H1 (cell line): Measurements from ENCODE around the gene ERC1. TPM values are rescaled to one million over a fixed set of nuclear protein-coding genes. Genes with fewer than 3 reads are reported as not detected.

Source experiments
- CTCF ChIA-PET: fragments of 300-600 bp; sonication (Branson Sonifier 250); formaldehyde crosslinking; loops from one replicate; lab custom pipeline; 2021; ENCODE audit not compliant: partially characterized antibody; lab: Charles Lee
- POLR2A ChIA-PET: fragments of 300-600 bp; sonication (Branson Sonifier 250); formaldehyde crosslinking; loops from one replicate; lab custom pipeline; 2021; ENCODE audit warnings: inconsistent platforms; ENCODE audit not compliant: partially characterized antibody; lab: Charles Lee
- DNase-seq, 2 experiments: peaks; one replicate each; pipeline versions ENCODE4 v3.0.0 to v3.0.0-alpha.2; 2010 to 2022; ENCODE audit warnings: low spot score in 2 of 2, low read depth in 1 of 2, mixed read lengths in 1 of 2
- FAIRE-seq: peaks from 2 replicates; lab custom pipeline; 2011; peaks lifted over from hg19 to GRCh38; lab: Jason Lieb, UNC
- H2AFZ ChIP-seq: 2 replicates; pipeline ENCODE4 v1.8.1; 2012; ENCODE audit warnings: low read length, inconsistent platforms
- H2AK5ac ChIP-seq: 2 replicates; pipeline ENCODE4 v1.6.1; 2013; ENCODE audit warnings: low read depth, low read length
- H2BK120ac ChIP-seq: replicated peaks from 2 replicates; pipeline ENCODE3; 2013; ENCODE audit warnings: low read depth, low read length, inconsistent platforms
- H2BK12ac ChIP-seq: 2 replicates; pipeline ENCODE4 v1.6.1; 2013; ENCODE audit warnings: low read depth, low read length
- H2BK15ac ChIP-seq: 2 replicates; pipeline ENCODE4 v1.6.1; 2013; ENCODE audit warnings: low read length
- H2BK20ac ChIP-seq: 2 replicates; pipeline ENCODE4 v1.6.1; 2013; ENCODE audit warnings: low read length
- H2BK5ac ChIP-seq: 2 replicates; pipeline ENCODE4 v1.6.1; 2013; ENCODE audit warnings: low read depth, low read length
- H3K14ac ChIP-seq: 2 replicates; pipeline ENCODE4 v1.6.1; 2013; ENCODE audit warnings: inconsistent platforms; ENCODE audit not compliant: insufficient read length
- H3K18ac ChIP-seq: 2 replicates; pipeline ENCODE4 v1.6.1; 2013; ENCODE audit warnings: low read length; ENCODE audit errors: extremely low read depth
- H3K23ac ChIP-seq: 2 replicates; pipeline ENCODE4 v1.6.1; 2013; ENCODE audit warnings: inconsistent platforms; ENCODE audit not compliant: insufficient read length
- H3K23me2 ChIP-seq: 2 replicates; pipeline ENCODE4 v1.6.1; 2013; ENCODE audit warnings: low read depth, low read length
- H3K27ac ChIP-seq: 2 replicates; pipeline ENCODE4 v1.6.1; 2011; ENCODE audit warnings: low read depth, low read length, inconsistent platforms
- H3K27me3 ChIP-seq, 4 experiments: replicated peaks in 1 of 4; 1 replicate in 1 of 4; 2 replicates in 3 of 4; pipeline versions ENCODE4 v1.6.1 to v1.8.1; 2011 to 2013; ENCODE audit warnings: low read length in 3 of 4, mild to moderate bottlenecking in 3 of 4, inconsistent platforms in 2 of 4, mixed read lengths in 2 of 4, moderate library complexity in 1 of 4; ENCODE audit not compliant: control insufficient read depth in 3 of 4, insufficient read depth in 3 of 4; ENCODE audit errors: extremely low read depth in 1 of 4
- H3K36me3 ChIP-seq, 4 experiments: 2 replicates each; pipeline versions ENCODE4 v1.6.1 to v1.8.1; 2011 to 2013; ENCODE audit warnings: mild to moderate bottlenecking in 4 of 4, low read length in 3 of 4, moderate library complexity in 2 of 4, control low read depth in 1 of 4, inconsistent platforms in 1 of 4; ENCODE audit not compliant: insufficient read depth in 4 of 4, control insufficient read depth in 2 of 4
- H3K4ac ChIP-seq: replicated peaks from 2 replicates; pipeline ENCODE3; 2013; ENCODE audit warnings: low read length, low read depth, mixed read lengths, inconsistent platforms; ENCODE audit not compliant: insufficient read length
- H3K4me1 ChIP-seq, 4 experiments: replicated peaks in 1 of 4; 1 replicate in 1 of 4; 2 replicates in 3 of 4; pipeline versions ENCODE4 v1.6.1 to v1.8.1; 2011 to 2013; ENCODE audit warnings: low read length in 3 of 4, inconsistent platforms in 2 of 4, mixed read lengths in 1 of 4; ENCODE audit not compliant: insufficient read depth in 4 of 4, control insufficient read depth in 3 of 4
- H3K4me2 ChIP-seq, 2 experiments: 2 replicates each; pipeline versions ENCODE4 v1.6.1 to v1.8.1; 2011 to 2013; ENCODE audit warnings: low read depth in 2 of 2, low read length in 2 of 2, control low read depth in 1 of 2, inconsistent platforms in 1 of 2, mild to moderate bottlenecking in 1 of 2; ENCODE audit not compliant: insufficient read depth in 1 of 2
- H3K4me3 ChIP-seq, 4 experiments: fragments of 200-600, 300-600 bp in 1 of 4; sonication (generic), shearing (Covaris generic), sonication (Bioruptor Twin) in 1 of 4; 2 replicates each; pipeline versions ENCODE4 v1.5.1 to v1.8.1; 2011 to 2016; ENCODE audit warnings: low read length in 4 of 4, low read depth in 3 of 4, control low read depth in 2 of 4, inconsistent platforms in 2 of 4, mild to moderate bottlenecking in 2 of 4, mixed read lengths in 1 of 4, moderate library complexity in 1 of 4; ENCODE audit not compliant: insufficient read depth in 2 of 4; ENCODE audit errors: extremely low read depth in 1 of 4
- H3K56ac ChIP-seq: replicated peaks from 2 replicates; pipeline ENCODE3; 2013; ENCODE audit warnings: low read depth, mild to moderate bottlenecking, mixed read lengths, low read length, inconsistent platforms; ENCODE audit not compliant: insufficient read length
- H3K79me1 ChIP-seq: 2 replicates; pipeline ENCODE4 v1.6.1; 2013; ENCODE audit warnings: low read depth, low read length, control low read depth
- H3K79me2 ChIP-seq, 2 experiments: 2 replicates each; pipeline versions ENCODE4 v1.6.1 to v1.8.1; 2012 to 2013; ENCODE audit warnings: low read length in 2 of 2, mild to moderate bottlenecking in 2 of 2, inconsistent platforms in 1 of 2; ENCODE audit not compliant: insufficient read depth in 2 of 2, control insufficient read depth in 1 of 2
- H3K9ac ChIP-seq, 4 experiments: replicated peaks in 1 of 4; 1 replicate in 1 of 4; 2 replicates in 3 of 4; pipeline versions ENCODE4 v1.6.1 to v1.8.1; 2011 to 2013; ENCODE audit warnings: low read depth in 3 of 4, low read length in 3 of 4, control low read depth in 2 of 4, mild to moderate bottlenecking in 2 of 4, moderate library complexity in 2 of 4, inconsistent platforms in 1 of 4; ENCODE audit errors: extremely low read depth in 1 of 4
- H3K9me3 ChIP-seq, 2 experiments: 2 replicates each; pipeline versions ENCODE4 v1.6.1 to v1.8.1; 2012 to 2013; ENCODE audit warnings: mild to moderate bottlenecking in 2 of 2, moderate library complexity in 2 of 2, control low read depth in 1 of 2, inconsistent platforms in 1 of 2, low read depth in 1 of 2, low read length in 1 of 2, mixed read lengths in 1 of 2; ENCODE audit not compliant: insufficient read depth in 2 of 2
- H4K20me1 ChIP-seq, 2 experiments: replicated peaks in 1 of 2; 2 replicates each; pipeline versions ENCODE3 to v1.8.1; 2011 to 2013; ENCODE audit warnings: inconsistent platforms in 2 of 2, low read length in 2 of 2, mild to moderate bottlenecking in 1 of 2; ENCODE audit not compliant: insufficient read depth in 2 of 2, control insufficient read depth in 1 of 2
- H4K5ac ChIP-seq: 2 replicates; pipeline ENCODE4 v1.6.1; 2013; ENCODE audit warnings: low read length, low read depth, mixed read lengths, inconsistent platforms; ENCODE audit not compliant: insufficient read length
- H4K8ac ChIP-seq: 2 replicates; pipeline ENCODE4 v1.8.0; 2013; ENCODE audit warnings: mild to moderate bottlenecking, moderate library complexity, low read length, inconsistent platforms; ENCODE audit not compliant: insufficient read depth; ENCODE audit errors: extremely low read depth
- H4K91ac ChIP-seq: replicated peaks from 2 replicates; pipeline ENCODE3; 2013; ENCODE audit warnings: low read length, mixed read lengths, inconsistent platforms; ENCODE audit not compliant: insufficient read length
- CHD1 ChIP-seq: IDR thresholded peaks from 2 replicates; pipeline ENCODE4 v1.6.1; 2012; ENCODE audit warnings: low read depth, low read length, improper control_type of control experiment
- EGR1 ChIP-seq: IDR thresholded peaks from 2 replicates; pipeline ENCODE4 v1.6.1; 2011; ENCODE audit warnings: low read depth, low read length, borderline replicate concordance
- EZH2 ChIP-seq: fragments of 200-600 bp; sonication (generic); IDR thresholded peaks from 2 replicates; pipeline ENCODE4 v1.7.1; 2012; ENCODE audit warnings: low read depth, mild to moderate bottlenecking, moderate library complexity, low read length, inconsistent platforms; ENCODE audit not compliant: severe bottlenecking
- RXRA ChIP-seq: IDR thresholded peaks from 2 replicates; pipeline ENCODE4 v1.6.1; 2011; ENCODE audit warnings: low read depth, mild to moderate bottlenecking, low read length, moderate library complexity; ENCODE audit not compliant: insufficient read depth
- SIN3A ChIP-seq, 2 experiments: IDR thresholded peaks in 1 of 2; conservative IDR thresholded peaks in 1 of 2; 2 replicates each; pipeline ENCODE4 v1.6.1; 2011 to 2012; ENCODE audit warnings: low read length in 2 of 2, improper control_type of control experiment in 1 of 2, low read depth in 1 of 2, mild to moderate bottlenecking in 1 of 2
- WGBS, 2 experiments: shearing (Covaris generic) in 1 of 2; methylation state at CpG; one replicate each; pipeline versions ENCODE4 v1.1.6 to v1.1.7; 2013 to 2015; ENCODE audit warnings: low lambda C conversion rate in 2 of 2, mixed read lengths in 2 of 2, inconsistent platforms in 1 of 2, low coverage in 1 of 2, missing lambda C conversion rate in 1 of 2; ENCODE audit not compliant: insufficient replicate concordance in 2 of 2, insufficient coverage in 1 of 2, insufficient read length in 1 of 2; ENCODE audit errors: extremely low coverage in 1 of 2, missing lambda C conversion rate in 1 of 2; 5-methylcytosine and 5-hydroxymethylcytosine counted together
- polyA plus RNA-seq, 7 experiments: library from polyadenylated mRNA; depleted of rRNA in 3 of 7; stranded (reverse) in 5 of 7; unstranded in 2 of 7; fragments of >200 nt in 5 of 7; fragments of 200-250 nt in 2 of 7; gene quantifications; 1 replicate in 5 of 7; 2 replicates in 1 of 7; 4 replicates in 1 of 7; pipeline versions ENCODE4 v1.2.1 to v1.2.3, GENCODE V29; 2011 to 2013; ENCODE audit warnings: missing spikeins in 2 of 7, mixed read lengths in 2 of 7
- total RNA-seq: library from RNA; stranded (reverse); fragmentation: NEBNext Ultra II Directional; extraction: Animal tissue kit (Norgen Biotek cat#: 25700); gene quantifications from 2 replicates; pipeline ENCODE4 v1.2.1, GENCODE V29; 2021

Gene ERC1
- total and polyA plus RNA-seq, 2 of the 8 experiments (the other 6 are each of a cell fraction or from before 2014, with no cell fraction given) = 7.8 to 45.7 TPM

- no peak overlapping the region for H3K4me2 ChIP-seq
- 87% methylated on average over 3 of the region's 3 CpGs; no CpG with 5 or more reads in 1 of the 2 experiments for WGBS, 2 experiments
- H3K56ac ChIP-seq = no peak overlapping the region
- H3K4ac ChIP-seq = no peak overlapping the region
- no peak overlapping the region for H2BK5ac ChIP-seq
- ChIA-PET POLR2A (interaction anchor here (0.5 kb wide), 1 partner anchor 9 kb away, joined by 3 read pairs; no protein-coding TSS in a partner anchor), CTCF (interaction anchor here (0.6 to 1.3 kb wide), 2 partner anchors 15 to 122 kb away, joined by 3 to 4 read pairs; no protein-coding TSS in a partner anchor)
- H2BK20ac ChIP-seq = no peak overlapping the region
- no peak overlapping the region for H4K8ac ChIP-seq
- no peak overlapping the region for H3K4me3 ChIP-seq
- H3K36me3 ChIP-seq = no peaks in the 10 kb centered on the region
- no peak overlapping the region for H2AK5ac ChIP-seq
- no peaks in the 10 kb centered on the region for H3K4me1 ChIP-seq
- no peaks in the 10 kb centered on the region for H3K79me1 ChIP-seq
- no peak overlapping the region for H3K18ac ChIP-seq
- no peak overlapping the region for H2BK12ac ChIP-seq
- no peak overlapping the region for H4K91ac ChIP-seq
- no peaks in the 10 kb centered on the region for H3K9me3 ChIP-seq
- no peaks in the 10 kb centered on the region for H3K79me2 ChIP-seq
- DNase-seq (no peak), FAIRE-seq (no peak)
- no peak overlapping the region for H3K23ac ChIP-seq
- H4K5ac ChIP-seq = no peak overlapping the region
- H2AFZ ChIP-seq = no peak overlapping the region; the same call in 1 of the 2 replicates
- no peaks in the 10 kb centered on the region for H3K23me2 ChIP-seq
- H3K27ac ChIP-seq = no peak overlapping the region
- no peak overlapping the region for H3K14ac ChIP-seq
- no peak overlapping the region for H3K9ac ChIP-seq
- no peak overlapping the region for H2BK120ac ChIP-seq
- no peaks in the 10 kb centered on the region for H4K20me1 ChIP-seq
- H2BK15ac ChIP-seq = no peak overlapping the region
- H3K27me3 ChIP-seq = no peaks in the 10 kb centered on the region; a peak in 1 of 7 replicates
- TF ChIP-seq CHD1 (no peak), RXRA (no peak), SIN3A (conservative IDR thresholded peaks at IDR 0.05 in 1 of 2, IDR thresholded peaks at IDR 0.05 in 1 of 2; ENCODE audit: low read depth in 1 of 2, low read length in 2 of 2) (no peak), EGR1 (no peak), EZH2 (no peak)
These were observed 9.1 kb upstream of the ERC1 start for GRCh38 chr12:981961-982360.
